ENCODE data around the gene CGRRF1. TPM values are rescaled to one million over a fixed set of nuclear protein-coding genes. Genes with fewer than 3 reads are reported as not detected.

CGRRF1 gene
- total and polyA plus RNA-seq, 9 of the 15 experiments (the other 6 are each of a cell fraction or from before 2014, with no cell fraction given): 2.8 to 15.8 (median 4.6) TPM

GRCh38 chr14:54570047-54570446 is 60.3 kb downstream of the CGRRF1 start:
- no peak for FAIRE-seq
- 78% methylated on average over 5 of the region's 5 CpGs for WGBS (ENCODE audit: insufficient coverage, low coverage, missing lambda C conversion rate)
- H3K27me3 ChIP-seq (ENCODE audit: control insufficient read depth in 2 of 2, insufficient read depth in 2 of 2, low read length in 2 of 2): no peaks in the 10 kb centered on the region
- H2AFZ ChIP-seq (ENCODE audit: low read depth, low read length): no peak overlapping the region
- ChIA-PET CTCF (ENCODE audit: low intra/inter-chr PET ratio) (no interaction called here), POLR2A (no interaction called here)
- H3K4me1 ChIP-seq (replicated peaks in 1 of 2; ENCODE audit: control insufficient read depth in 2 of 2, insufficient read depth in 2 of 2, low read length in 2 of 2): peaks cover 9 to 35% of the 10 kb centered on the region in 2 experiments; a peak in 4 of 5 replicates
- intact Hi-C loops (cut with micrococcal nuclease) (no loop called here), in situ Hi-C loops (cut with MboI) (no loop called here)
- BruUV-seq (replicated peaks): no TSS peak
- no peaks in the 10 kb centered on the region for H3K9me1 ChIP-seq (ENCODE audit: control insufficient read depth, insufficient read depth, low read length)
- no peaks in the 10 kb centered on the region for H4K20me1 ChIP-seq (replicated peaks; ENCODE audit: control insufficient read depth, insufficient read depth, low read length)
- peaks cover 6% of the 10 kb centered on the region; the same call in 1 of the 2 replicates for H3K9me3 ChIP-seq (replicated peaks; ENCODE audit: control insufficient read depth, insufficient read depth, low read depth, low read length)
- ATAC-seq: no peak
- peaks cover 33% of the 10 kb centered on the region; the same call in 2 of the 3 replicates for H3K36me3 ChIP-seq (ENCODE audit: control insufficient read depth, insufficient read depth, low read length)
- H3K9ac ChIP-seq (ENCODE audit: insufficient read depth in 1 of 2, low read depth in 2 of 2, low read length in 2 of 2): no peak overlapping the region
- DNase-seq (ENCODE audit: extremely low read depth in 1 of 4, low spot score in 3 of 4): no peak
- TF ChIP-seq RBM17 (IDR thresholded peaks at IDR 0.05; ENCODE audit: borderline replicate concordance, low read depth, low read length) (no peak), SIRT6 (IDR thresholded peaks at IDR 0.05; ENCODE audit: low read depth, low read length) (no peak), MGA (IDR thresholded peaks at IDR 0.05) (no peak), MTA3 (IDR thresholded peaks at IDR 0.05; ENCODE audit: borderline replicate concordance) (no peak)
- no peak overlapping the region for H3K4me2 ChIP-seq (ENCODE audit: insufficient read depth, low read length)
- peaks cover 29% of the 10 kb centered on the region for H3K79me2 ChIP-seq (ENCODE audit: control insufficient read depth, insufficient read depth, low read length)
- no peak overlapping the region for H3K27ac ChIP-seq (ENCODE audit: extremely low read depth, low read depth, low read length)
- H3K4me3 ChIP-seq: no peak overlapping the region; the same call in 1 of the 2 replicates

Data from K562 (cell line).